ENCODE data around the gene GALNT10. TPM values are rescaled to one million over a fixed set of nuclear protein-coding genes. Genes with fewer than 3 reads are reported as not detected.

The GALNT10 gene
- total and polyA plus RNA-seq, 2 of the 8 experiments (the other 6 are each of a cell fraction or from before 2014, with no cell fraction given) = 4.6 to 15.5 TPM

GRCh38 chr5:154447089-154447725 is 256.7 kb downstream of the GALNT10 start:
- Histone ChIP-seq H2BK20ac (ENCODE audit: low read length) (no peak overlapping the region), H3K56ac (replicated peaks; ENCODE audit: insufficient read length, low read depth, low read length) (no peak overlapping the region), H2BK12ac (ENCODE audit: low read depth, low read length) (no peak overlapping the region), H3K9ac (replicated peaks in 1 of 4; ENCODE audit: extremely low read depth in 1 of 4, low read depth in 3 of 4, low read length in 3 of 4) (no peak overlapping the region), H3K27ac (ENCODE audit: low read depth, low read length) (no peak overlapping the region), H2AFZ (ENCODE audit: low read length) (no peak overlapping the region), H2AK5ac (ENCODE audit: low read depth, low read length) (no peak overlapping the region), H4K8ac (ENCODE audit: extremely low read depth, insufficient read depth, low read length) (no peak overlapping the region), H3K9me3 (ENCODE audit: insufficient read depth in 2 of 2, low read depth in 1 of 2, low read length in 1 of 2) (no peaks in the 10 kb centered on the region), H3K79me1 (ENCODE audit: low read depth, low read length) (peaks cover 2% of the 10 kb centered on the region; the same call in 1 of the 2 replicates), H3K14ac (ENCODE audit: insufficient read length) (no peak overlapping the region), H2BK120ac (replicated peaks; ENCODE audit: low read depth, low read length) (no peak overlapping the region), H3K18ac (ENCODE audit: extremely low read depth, low read length) (no peak overlapping the region), H3K4me3 (ENCODE audit: extremely low read depth in 1 of 4, insufficient read depth in 2 of 4, low read depth in 3 of 4, low read length in 4 of 4) (peak overlapping the region; percentile 80 to 93 (median 92)), H2BK5ac (ENCODE audit: low read depth, low read length) (no peak overlapping the region), H3K27me3 (replicated peaks in 1 of 4; ENCODE audit: control insufficient read depth in 3 of 4, extremely low read depth in 1 of 4, insufficient read depth in 3 of 4, low read length in 3 of 4) (peaks cover 0 to 3% (median 0%) of the 10 kb centered on the region in 4 experiments; a peak in 1 of 7 replicates), H4K91ac (replicated peaks; ENCODE audit: insufficient read length, low read length) (no peak overlapping the region), H3K36me3 (ENCODE audit: control insufficient read depth in 2 of 4, insufficient read depth in 4 of 4, low read length in 3 of 4) (peaks cover 0 to 14% (median 1%) of the 10 kb centered on the region in 4 experiments; a peak in 4 of 8 replicates), H3K23me2 (ENCODE audit: low read depth, low read length) (peaks cover 17% of the 10 kb centered on the region), H3K4me2 (ENCODE audit: insufficient read depth in 1 of 2, low read depth in 2 of 2, low read length in 2 of 2) (peak overlapping the region; percentile 72 to 98), H3K79me2 (ENCODE audit: control insufficient read depth in 1 of 2, insufficient read depth in 2 of 2, low read length in 2 of 2) (peaks cover 0 to 19% of the 10 kb centered on the region in 2 experiments; a peak in 2 of 4 replicates), H3K4ac (replicated peaks; ENCODE audit: insufficient read length, low read depth, low read length) (no peak overlapping the region), H4K20me1 (replicated peaks in 1 of 2; ENCODE audit: control insufficient read depth in 1 of 2, insufficient read depth in 2 of 2, low read length in 2 of 2) (peaks cover 11% of the 10 kb centered on the region in 2 experiments), H3K23ac (ENCODE audit: insufficient read length) (no peak overlapping the region), H4K5ac (ENCODE audit: insufficient read length, low read depth, low read length) (no peak overlapping the region), H3K4me1 (replicated peaks in 1 of 4; ENCODE audit: control insufficient read depth in 3 of 4, insufficient read depth in 4 of 4, low read length in 3 of 4) (peaks cover 0 to 7% (median 2%) of the 10 kb centered on the region in 4 experiments; a peak in 3 of 7 replicates), H2BK15ac (ENCODE audit: low read length) (no peak overlapping the region)
- DNase-seq (ENCODE audit: low read depth in 1 of 2, low spot score in 2 of 2) (no peak), FAIRE-seq (no peak)
- ChIA-PET CTCF (ENCODE audit: partially characterized antibody) (interaction anchor here (0.8 to 8.7 kb wide), 5 partner anchors 15 to 375 kb away, joined by 3 to 67 read pairs (median 6); no protein-coding TSS in a partner anchor), POLR2A (ENCODE audit: partially characterized antibody) (interaction anchor here (0.5 to 1.2 kb wide), 2 partner anchors 14 to 378 kb away, joined by 3 to 4 read pairs; no protein-coding TSS in a partner anchor)
- TF ChIP-seq RAD21 (IDR thresholded peaks at IDR 0.05 in 1 of 2, conservative IDR thresholded peaks at IDR 0.05 in 1 of 2; ENCODE audit: low read depth in 2 of 2, low read length in 2 of 2) = 0 out of 4 replicates have a peak, but pooled peaks of 1 of the 2 experiments have one; percentile 1
- no peak for TF ChIP-seq BCL11A (IDR thresholded peaks at IDR 0.05; ENCODE audit: low read depth in 2 of 2, low read length in 2 of 2)
- 0 out of 2 replicates have a peak, but pooled peaks have one; percentile 14 for TF ChIP-seq SUZ12 (IDR thresholded peaks at IDR 0.05; ENCODE audit: low read length)
- WGBS, 2 experiments (ENCODE audit: extremely low coverage in 1 of 2, insufficient coverage in 1 of 2, insufficient read length in 1 of 2, insufficient replicate concordance in 2 of 2, low coverage in 1 of 2, low lambda C conversion rate in 2 of 2, missing lambda C conversion rate in 1 of 2) = 12% methylated on average over 10 of the region's 10 CpGs; no CpG with 5 or more reads in 1 of the 2 experiments
